HepG2 (cell line): Measurements from ENCODE around the gene B9D2. TPM values are rescaled to one million over a fixed set of nuclear protein-coding genes. Genes with fewer than 3 reads are reported as not detected.

Source experiments
- BHLHE40 ChIP-seq: IDR thresholded peaks from 2 replicates; pipeline ENCODE4 v1.6.1; 2011; ENCODE audit warnings: low read length, improper control_type of control experiment
- CCDC6 ChIP-seq: sonication (generic); formaldehyde crosslinking; IDR thresholded peaks from 2 replicates; pipeline ENCODE4 v1.8.1; 2022; ENCODE audit warnings: mild to moderate bottlenecking, missing genetic modification reagents, moderate library complexity
- KDM2A ChIP-seq: sonication (generic); formaldehyde crosslinking; IDR thresholded peaks from 2 replicates; pipeline ENCODE4 v1.4.0; 2020; ENCODE audit warnings: low read depth, missing genetic modification reagents, borderline replicate concordance
- KMT2A ChIP-seq: sonication (generic); formaldehyde crosslinking; IDR thresholded peaks from 2 replicates; pipeline ENCODE4 v1.4.0; 2020; ENCODE audit warnings: missing genetic modification reagents
- NAIF1 ChIP-seq: sonication (generic); formaldehyde crosslinking; IDR thresholded peaks from 2 replicates; pipeline ENCODE4 v1.5.0; 2020; ENCODE audit warnings: mild to moderate bottlenecking, missing genetic modification reagents, borderline replicate concordance
- NFYB ChIP-seq: sonication (generic); formaldehyde crosslinking; IDR thresholded peaks from 2 replicates; pipeline ENCODE4 v1.4.0; 2020; ENCODE audit warnings: missing genetic modification reagents
- ONECUT2 ChIP-seq: sonication (generic); formaldehyde crosslinking; IDR thresholded peaks from 2 replicates; pipeline ENCODE4 v1.4.0; 2020; ENCODE audit warnings: missing genetic modification reagents
- SALL1 ChIP-seq: sonication (generic); formaldehyde crosslinking; IDR thresholded peaks from 2 replicates; pipeline ENCODE4 v1.8.0; 2022; ENCODE audit warnings: mild to moderate bottlenecking, missing genetic modification reagents
- SRF ChIP-seq: IDR thresholded peaks from 2 replicates; pipeline ENCODE4 v1.6.1; 2011; ENCODE audit warnings: mild to moderate bottlenecking, low read depth, low read length, moderate library complexity
- TERF1 ChIP-seq: sonication (generic); formaldehyde crosslinking; IDR thresholded peaks from 2 replicates; pipeline ENCODE4 v1.8.0; 2022; ENCODE audit warnings: mild to moderate bottlenecking, missing genetic modification reagents, moderate library complexity
- THAP11 ChIP-seq: IDR thresholded peaks from 2 replicates; pipeline ENCODE4 v1.6.1; 2016; ENCODE audit warnings: missing biosample characterization, missing genetic modification reagents
- ZBTB3 ChIP-seq: sonication (generic); formaldehyde crosslinking; IDR thresholded peaks from 2 replicates; pipeline ENCODE4 v1.4.0; 2020; ENCODE audit warnings: low read depth, mild to moderate bottlenecking, moderate library complexity, missing genetic modification reagents, borderline replicate concordance
- ZBTB46 ChIP-seq: sonication (generic); formaldehyde crosslinking; IDR thresholded peaks from 2 replicates; pipeline ENCODE4 v1.4.0; 2020; ENCODE audit warnings: mild to moderate bottlenecking, missing genetic modification reagents, borderline replicate concordance
- ZFP36L2 ChIP-seq: sonication (generic); formaldehyde crosslinking; IDR thresholded peaks from 2 replicates; pipeline ENCODE4 v1.4.0; 2020; ENCODE audit warnings: missing genetic modification reagents
- ZFX ChIP-seq: sonication (generic); formaldehyde crosslinking; IDR thresholded peaks from 2 replicates; pipeline ENCODE4 v1.4.0; 2020; ENCODE audit warnings: mild to moderate bottlenecking, low read depth, missing genetic modification reagents, moderate library complexity
- ZNF101 ChIP-seq: sonication (generic); formaldehyde crosslinking; IDR thresholded peaks from 2 replicates; pipeline ENCODE4 v1.4.0; 2020; ENCODE audit warnings: mild to moderate bottlenecking, low read depth, missing genetic modification reagents, borderline replicate concordance
- ZNF20 ChIP-seq: sonication (generic); formaldehyde crosslinking; IDR thresholded peaks from 2 replicates; pipeline ENCODE4 v1.4.0; 2020; ENCODE audit warnings: mild to moderate bottlenecking, moderate library complexity, missing genetic modification reagents
- ZNF230 ChIP-seq: sonication (generic); formaldehyde crosslinking; IDR thresholded peaks from 2 replicates; pipeline ENCODE4 v1.4.0; 2020; ENCODE audit warnings: mild to moderate bottlenecking, missing genetic modification reagents
- ZNF605 ChIP-seq: sonication (generic); formaldehyde crosslinking; IDR thresholded peaks from 2 replicates; pipeline ENCODE4 v1.8.0; 2022; ENCODE audit warnings: mild to moderate bottlenecking, missing genetic modification reagents
- ZNF652 ChIP-seq: IDR thresholded peaks from 2 replicates; pipeline ENCODE4 v1.6.1; 2016; ENCODE audit warnings: low read depth, borderline replicate concordance
- ZNF772 ChIP-seq: sonication (generic); formaldehyde crosslinking; IDR thresholded peaks from 2 replicates; pipeline ENCODE4 v1.5.0; 2020; ENCODE audit warnings: mild to moderate bottlenecking, missing genetic modification reagents
- polyA plus RNA-seq, 8 experiments: library from polyadenylated mRNA; depleted of rRNA in 3 of 8; stranded (reverse) in 7 of 8; unstranded in 1 of 8; fragments of >200 nt; fragmentation: Illumina TruSeq in 4 of 8; extraction: Trizol in 4 of 8; gene quantifications; 2 replicates each; pipeline versions ENCODE4 v1.2.1 to v1.2.3, GENCODE V29; 2011 to 2016; ENCODE audit warnings: low read depth in 4 of 8, missing spikeins in 1 of 8, mixed read lengths in 1 of 8; ENCODE audit not compliant: insufficient read depth in 1 of 8
- total RNA-seq, 5 experiments: library from RNA; depleted of rRNA; stranded (reverse); fragments of >200 nt; fragmentation: Illumina TruSeq; extraction: Trizol; gene quantifications; 2 replicates each; pipeline ENCODE4 v1.2.3, GENCODE V29; 2016; ENCODE audit warnings: low read depth in 1 of 5
- TF ChIP-seq, protein P1 (sequence below): sonication (generic); formaldehyde crosslinking; IDR thresholded peaks from 2 replicates; pipeline ENCODE4 v1.8.1; 2023; ENCODE audit warnings: missing genetic modification reagents, inconsistent platforms, borderline replicate concordance
- TF ChIP-seq, protein P2 (sequence below): sonication (generic); formaldehyde crosslinking; IDR thresholded peaks from 2 replicates; pipeline ENCODE4 v1.8.0; 2022; ENCODE audit warnings: missing genetic modification reagents, mild to moderate bottlenecking, inconsistent platforms, borderline replicate concordance
- TF ChIP-seq, protein P3 (sequence below): sonication (generic); formaldehyde crosslinking; IDR thresholded peaks from 2 replicates; pipeline ENCODE4 v1.5.0; 2020; ENCODE audit warnings: missing genetic modification reagents

Gene B9D2
- total and polyA plus RNA-seq, 2 of the 13 experiments (the other 11 are each of a cell fraction or from before 2014, with no cell fraction given): 3.1 to 4.4 TPM

GRCh38 chr19:41352609-41353465 is 11.1 kb downstream of the B9D2 start (continued):
- TF ChIP-seq, protein P1, sequence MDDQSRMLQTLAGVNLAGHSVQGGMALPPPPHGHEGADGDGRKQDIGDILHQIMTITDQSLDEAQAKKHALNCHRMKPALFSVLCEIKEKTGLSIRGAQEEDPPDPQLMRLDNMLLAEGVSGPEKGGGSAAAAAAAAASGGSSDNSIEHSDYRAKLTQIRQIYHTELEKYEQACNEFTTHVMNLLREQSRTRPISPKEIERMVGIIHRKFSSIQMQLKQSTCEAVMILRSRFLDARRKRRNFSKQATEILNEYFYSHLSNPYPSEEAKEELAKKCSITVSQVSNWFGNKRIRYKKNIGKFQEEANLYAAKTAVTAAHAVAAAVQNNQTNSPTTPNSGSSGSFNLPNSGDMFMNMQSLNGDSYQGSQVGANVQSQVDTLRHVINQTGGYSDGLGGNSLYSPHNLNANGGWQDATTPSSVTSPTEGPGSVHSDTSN (CRISPR knock-in tag): no peak
- no peak; the same call in 1 of the 2 replicates for TF ChIP-seq THAP11 (CRISPR knock-in tag)
- TF ChIP-seq ZNF652 (CRISPR knock-in tag): no peak
- TF ChIP-seq ZNF101 (CRISPR knock-in tag): no peak
- no peak for TF ChIP-seq ONECUT2 (CRISPR knock-in tag)
- TF ChIP-seq ZBTB3 (CRISPR knock-in tag): no peak
- no peak for TF ChIP-seq SRF
- no peak for TF ChIP-seq ZFP36L2 (CRISPR knock-in tag)
- TF ChIP-seq BHLHE40: no peak
- TF ChIP-seq TERF1 (CRISPR knock-in tag): no peak
- no peak; the same call in none of the 2 replicates for TF ChIP-seq KMT2A (CRISPR knock-in tag)
- TF ChIP-seq, protein P2, sequence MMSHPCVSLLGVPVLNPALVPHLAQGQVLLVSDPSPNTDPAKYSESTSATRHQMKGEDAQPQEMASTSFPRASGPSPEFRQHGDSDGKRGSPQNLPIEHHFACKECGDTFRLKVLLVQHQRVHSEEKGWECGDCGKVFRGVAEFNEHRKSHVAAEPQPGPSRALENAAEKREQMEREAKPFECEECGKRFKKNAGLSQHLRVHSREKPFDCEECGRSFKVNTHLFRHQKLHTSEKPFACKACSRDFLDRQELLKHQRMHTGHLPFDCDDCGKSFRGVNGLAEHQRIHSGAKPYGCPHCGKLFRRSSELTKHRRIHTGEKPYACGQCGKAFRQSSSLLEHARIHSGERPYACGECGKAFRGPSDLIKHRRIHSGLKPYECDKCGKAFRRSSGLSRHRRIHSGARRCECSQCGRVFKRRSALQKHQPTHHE (CRISPR knock-in tag): no peak
- no peak for TF ChIP-seq NAIF1
- TF ChIP-seq ZNF230 (CRISPR knock-in tag): peak; percentile 48; the same call in 1 of the 2 replicates
- no peak for TF ChIP-seq NFYB (CRISPR knock-in tag)
- 0 out of 2 replicates have a peak, but pooled peaks have one; percentile 2 for TF ChIP-seq ZNF772 (CRISPR knock-in tag)
- TF ChIP-seq SALL1: peak; percentile 37; the same call in 1 of the 2 replicates
- no peak for TF ChIP-seq ZBTB46
- TF ChIP-seq CCDC6 (CRISPR knock-in tag): peak; percentile 59; the same call in 1 of the 2 replicates
- peak; percentile 63 for TF ChIP-seq KDM2A
- TF ChIP-seq, protein P3, sequence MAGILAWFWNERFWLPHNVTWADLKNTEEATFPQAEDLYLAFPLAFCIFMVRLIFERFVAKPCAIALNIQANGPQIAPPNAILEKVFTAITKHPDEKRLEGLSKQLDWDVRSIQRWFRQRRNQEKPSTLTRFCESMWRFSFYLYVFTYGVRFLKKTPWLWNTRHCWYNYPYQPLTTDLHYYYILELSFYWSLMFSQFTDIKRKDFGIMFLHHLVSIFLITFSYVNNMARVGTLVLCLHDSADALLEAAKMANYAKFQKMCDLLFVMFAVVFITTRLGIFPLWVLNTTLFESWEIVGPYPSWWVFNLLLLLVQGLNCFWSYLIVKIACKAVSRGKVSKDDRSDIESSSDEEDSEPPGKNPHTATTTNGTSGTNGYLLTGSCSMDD (CRISPR knock-in tag): no peak
- TF ChIP-seq ZNF605: no peak; the same call in 1 of the 2 replicates
- peak; percentile 72 for TF ChIP-seq ZFX
- TF ChIP-seq ZNF20 (CRISPR knock-in tag): no peak
